PC-3 (cell line): ENCODE results near the gene ARMC12. TPM values are rescaled to one million over a fixed set of nuclear protein-coding genes. Genes with fewer than 3 reads are reported as not detected.

Experiments
- ATAC-seq: fragments of 200-7000 bp; cut with Tn5 transposase; 2 replicates; pipeline ENCODE4 v1.9.1; 2020; ENCODE audit warnings: mild to moderate bottlenecking, moderate library complexity
- BruUV-seq: library from RNA; stranded (reverse); fragments of 400-500 nt; replicated peaks from 2 replicates; lab custom pipeline; 2021; lab: Mats Ljungman, UMichigan
- CTCF ChIA-PET: fragments of 300-600 bp; sonication (Branson Sonifier 250); formaldehyde crosslinking; loops from one replicate; lab custom pipeline; 2022; ENCODE audit warnings: antibody characterized with exemption; lab: Charles Lee
- POLR2A ChIA-PET: fragments of 300-600 bp; sonication (Branson Sonifier 250); formaldehyde crosslinking; loops from one replicate; lab custom pipeline; 2022; ENCODE audit warnings: antibody characterized with exemption; ENCODE audit not compliant: unreplicated experiment; lab: Charles Lee
- DNase-seq: peaks from one replicate; pipeline ENCODE4 v3.0.0-alpha.2; 2015
- H2AFZ ChIP-seq: fragments of 300-600 bp; sonication (generic); 2 replicates; pipeline ENCODE4 v1.6.0; 2016; ENCODE audit warnings: antibody characterized with exemption, low read length
- H3F3A ChIP-seq: fragments of 300-600 bp; sonication (generic); one replicate; pipeline ENCODE4 v1.6.0; 2017; ENCODE audit warnings: antibody characterized with exemption, low read length, control low read depth, mild to moderate bottlenecking; ENCODE audit not compliant: unreplicated experiment
- H3K27ac ChIP-seq: fragments of 300-600 bp; sonication (generic); 2 replicates; pipeline ENCODE4 v1.5.1; 2016; ENCODE audit warnings: mild to moderate bottlenecking, low read length
- H3K27me3 ChIP-seq: fragments of 300-600 bp; sonication (generic); 2 replicates; pipeline ENCODE4 v1.6.1; 2016; ENCODE audit warnings: low read length, mixed read lengths
- H3K36me3 ChIP-seq: fragments of 300-600 bp; sonication (generic); 2 replicates; pipeline ENCODE4 v1.6.1; 2016; ENCODE audit warnings: low read depth, mixed run types, low read length, mixed read lengths
- H3K4me1 ChIP-seq: fragments of 300-600 bp; sonication (generic); 2 replicates; pipeline ENCODE4 v1.5.1; 2016; ENCODE audit warnings: low read length; ENCODE audit not compliant: insufficient read depth
- H3K4me2 ChIP-seq: fragments of 300-600 bp; sonication (generic); 2 replicates; pipeline ENCODE4 v1.6.0; 2016; ENCODE audit warnings: low read length
- H3K4me3 ChIP-seq: fragments of 300-600 bp; sonication (generic); 2 replicates; pipeline ENCODE4 v1.5.1; 2016; ENCODE audit warnings: mild to moderate bottlenecking, low read length, mixed read lengths
- H3K79me2 ChIP-seq: fragments of 300-600 bp; sonication (generic); 2 replicates; pipeline ENCODE4 v1.6.1; 2017; ENCODE audit warnings: low read length, mixed read lengths
- H3K9ac ChIP-seq: fragments of 300-600 bp; sonication (generic); 2 replicates; pipeline ENCODE4 v1.6.0; 2016; ENCODE audit warnings: mild to moderate bottlenecking, low read length
- H3K9me2 ChIP-seq: fragments of 300-600 bp; sonication (generic); replicated peaks from 2 replicates; pipeline ENCODE4 v1.6.1; 2016; ENCODE audit warnings: mixed run types, low read length, mixed read lengths
- H3K9me3 ChIP-seq: fragments of 300-600 bp; sonication (generic); 2 replicates; pipeline ENCODE4 v1.6.1; 2016; ENCODE audit warnings: low read length, mixed read lengths
- H4K20me1 ChIP-seq: fragments of 300-600 bp; sonication (generic); 2 replicates; pipeline ENCODE4 v1.6.1; 2016; ENCODE audit warnings: low read length, mixed read lengths
- EZH2 ChIP-seq: fragments of 300-600 bp; sonication (generic); IDR thresholded peaks from one replicate; pipeline ENCODE4 v1.6.1; 2017; ENCODE audit warnings: antibody characterized with exemption, mild to moderate bottlenecking, low read length; ENCODE audit not compliant: unreplicated experiment
- EZH2phosphoT487 ChIP-seq: fragments of 300-600 bp; sonication (generic); IDR thresholded peaks from 2 replicates; pipeline ENCODE4 v1.6.1; 2018; ENCODE audit warnings: mild to moderate bottlenecking, antibody characterized with exemption, low read length, borderline replicate concordance
- intact Hi-C: fragments of 100-400 bp; cut with micrococcal nuclease; formaldehyde crosslinking; loops from 2 replicates; pipeline ENCODE4 v1.9.0; 2023
- total RNA-seq: library from RNA; depleted of rRNA; stranded (reverse); fragments of >200 nt; gene quantifications from 2 replicates; pipeline ENCODE4 v1.2.3, GENCODE V29; 2014
- TF ChIP-seq, protein P1 (sequence below): fragments of 300-600 bp; sonication (generic); conservative IDR thresholded peaks from 2 replicates; pipeline ENCODE4 v1.5.1; 2017; ENCODE audit warnings: antibody characterized with exemption, low read depth, mild to moderate bottlenecking, low read length

Gene ARMC12
- total RNA-seq, 1 experiment from 2014 or later, result not detected

DNA sequence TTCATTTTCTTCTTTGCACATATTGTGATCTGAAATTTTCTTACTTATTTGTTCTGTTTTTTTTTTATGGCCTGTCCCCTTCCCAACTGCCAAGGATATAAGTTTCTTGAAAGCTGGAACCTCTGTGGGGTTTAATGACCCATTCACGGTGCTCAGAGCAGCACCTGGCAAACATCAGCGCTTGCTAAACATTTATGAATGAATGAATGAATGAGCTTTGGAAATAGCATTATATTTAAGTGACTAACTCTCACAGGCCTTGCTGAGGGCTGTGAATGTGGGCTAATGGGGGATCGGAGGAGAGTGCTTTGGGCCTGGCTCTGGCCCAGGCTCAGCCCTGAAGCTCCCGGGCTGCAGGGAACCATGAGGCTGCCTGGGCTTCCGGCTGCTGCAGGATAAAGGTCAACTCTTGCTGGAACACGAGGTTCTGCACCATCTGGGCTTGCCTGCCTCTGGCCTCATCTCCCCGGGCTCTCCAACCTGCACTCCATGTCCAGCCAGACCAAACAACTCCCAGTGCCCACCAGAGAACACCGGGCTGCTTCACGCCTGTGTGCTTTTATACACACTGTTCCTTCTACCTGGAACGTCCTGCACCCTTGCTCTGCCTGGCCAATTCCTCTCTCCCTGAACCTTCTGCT, 14.6 kb upstream of the ARMC12 start:
- H2AFZ ChIP-seq, result no peak overlapping the region

DNA sequence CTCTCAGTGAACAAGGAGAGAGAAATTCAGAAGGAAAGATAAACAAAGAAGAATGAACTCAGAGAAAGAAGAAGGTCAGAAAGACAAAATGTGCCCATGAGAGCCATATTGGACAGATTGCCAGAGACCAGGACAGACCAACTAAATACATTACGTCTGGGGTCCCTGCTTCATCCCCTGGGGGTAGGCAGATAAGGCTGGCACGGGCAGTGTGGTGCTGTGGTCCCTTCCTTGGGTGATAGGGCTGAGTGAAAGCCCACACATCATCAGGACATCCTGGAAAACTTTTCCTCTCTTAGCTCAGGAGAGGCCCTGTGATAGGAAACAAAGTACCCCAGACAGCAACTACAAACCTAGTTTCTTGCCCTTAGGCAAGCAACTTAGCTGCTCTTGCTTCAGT, 13.2 kb upstream of the ARMC12 start:
- H3K9me3 ChIP-seq, result no peaks in the 10 kb centered on the region
- no peaks in the 10 kb centered on the region for H3K79me2 ChIP-seq
- H3K36me3 ChIP-seq, result no peaks in the 10 kb centered on the region
- no peaks in the 10 kb centered on the region for H3K9me2 ChIP-seq
- H2AFZ ChIP-seq, result no peak overlapping the region
- H3K27me3 ChIP-seq, result no peaks in the 10 kb centered on the region
- DNase-seq, result no peak
- H3K9ac ChIP-seq, result no peak overlapping the region
- intact Hi-C loops, result no loop called here
- ATAC-seq, result no peak
- no peaks in the 10 kb centered on the region for H4K20me1 ChIP-seq
- H3K4me1 ChIP-seq, result peaks cover 18% of the 10 kb centered on the region
- TF ChIP-seq EZH2phosphoT487 (no peak), EZH2 (no peak)
- TF ChIP-seq, protein P1, sequence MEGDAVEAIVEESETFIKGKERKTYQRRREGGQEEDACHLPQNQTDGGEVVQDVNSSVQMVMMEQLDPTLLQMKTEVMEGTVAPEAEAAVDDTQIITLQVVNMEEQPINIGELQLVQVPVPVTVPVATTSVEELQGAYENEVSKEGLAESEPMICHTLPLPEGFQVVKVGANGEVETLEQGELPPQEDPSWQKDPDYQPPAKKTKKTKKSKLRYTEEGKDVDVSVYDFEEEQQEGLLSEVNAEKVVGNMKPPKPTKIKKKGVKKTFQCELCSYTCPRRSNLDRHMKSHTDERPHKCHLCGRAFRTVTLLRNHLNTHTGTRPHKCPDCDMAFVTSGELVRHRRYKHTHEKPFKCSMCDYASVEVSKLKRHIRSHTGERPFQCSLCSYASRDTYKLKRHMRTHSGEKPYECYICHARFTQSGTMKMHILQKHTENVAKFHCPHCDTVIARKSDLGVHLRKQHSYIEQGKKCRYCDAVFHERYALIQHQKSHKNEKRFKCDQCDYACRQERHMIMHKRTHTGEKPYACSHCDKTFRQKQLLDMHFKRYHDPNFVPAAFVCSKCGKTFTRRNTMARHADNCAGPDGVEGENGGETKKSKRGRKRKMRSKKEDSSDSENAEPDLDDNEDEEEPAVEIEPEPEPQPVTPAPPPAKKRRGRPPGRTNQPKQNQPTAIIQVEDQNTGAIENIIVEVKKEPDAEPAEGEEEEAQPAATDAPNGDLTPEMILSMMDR, result no peak
- ChIA-PET CTCF (no interaction called here), POLR2A (no interaction called here)
- H3F3A ChIP-seq, result no peaks in the 10 kb centered on the region
- no peak overlapping the region for H3K4me3 ChIP-seq
- BruUV-seq, result no TSS peak
- no peak overlapping the region for H3K27ac ChIP-seq
- H3K4me2 ChIP-seq, result no peak overlapping the region

More for the DNA sequence above, 14.6 kb upstream of the ARMC12 start:
- TF ChIP-seq EZH2, result no peak
- no peak for TF ChIP-seq EZH2phosphoT487
- TF ChIP-seq, protein P1, result no peak
- H3K27me3 ChIP-seq, result no peaks in the 10 kb centered on the region
- ATAC-seq (no peak), DNase-seq (no peak)
- POLR2A ChIA-PET, result no interaction called here
- H3K79me2 ChIP-seq, result no peaks in the 10 kb centered on the region
- no peak overlapping the region for H3K4me2 ChIP-seq
- no TSS peak for BruUV-seq
- H3K36me3 ChIP-seq, result no peaks in the 10 kb centered on the region
- CTCF ChIA-PET, result no interaction called here
- H4K20me1 ChIP-seq, result no peaks in the 10 kb centered on the region
- H3K9me2 ChIP-seq, result no peaks in the 10 kb centered on the region
- no peaks in the 10 kb centered on the region for H3F3A ChIP-seq
- no peak overlapping the region for H3K4me3 ChIP-seq
- H3K9me3 ChIP-seq, result no peaks in the 10 kb centered on the region
- intact Hi-C loops, result no loop called here
- peaks cover 9% of the 10 kb centered on the region for H3K4me1 ChIP-seq
- no peak overlapping the region for H3K9ac ChIP-seq
- H3K27ac ChIP-seq, result no peak overlapping the region

DNA sequence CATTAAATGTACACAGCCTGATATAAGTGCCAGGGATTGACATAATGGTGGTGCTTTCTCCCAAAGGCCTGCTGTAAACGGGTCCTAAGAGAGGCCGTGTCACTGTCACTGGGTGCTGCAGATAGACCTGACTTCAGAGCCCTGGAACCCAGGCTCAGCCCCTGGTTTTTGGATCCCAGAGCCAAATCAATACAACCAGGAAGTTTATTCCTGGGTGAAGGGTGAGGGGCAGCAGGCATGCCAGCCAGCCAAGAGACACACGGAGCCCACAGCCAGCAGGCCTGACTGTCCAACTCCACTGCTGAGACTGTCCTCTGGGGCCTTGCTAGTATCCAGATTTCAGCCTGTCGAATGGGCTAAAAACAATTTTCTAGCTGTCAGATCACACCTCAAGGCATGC, 12.8 kb upstream of the ARMC12 start:
- CTCF ChIA-PET, result no interaction called here
- no peaks in the 10 kb centered on the region for H3F3A ChIP-seq

More for the DNA sequence above, 12.8 kb upstream of the ARMC12 start:
- ATAC-seq (no peak), DNase-seq (no peak)
- H3K79me2 ChIP-seq, result no peaks in the 10 kb centered on the region
- no peaks in the 10 kb centered on the region for H3K9me2 ChIP-seq
- H3K4me2 ChIP-seq, result no peak overlapping the region
- no peak overlapping the region for H3K27ac ChIP-seq
- H2AFZ ChIP-seq, result no peak overlapping the region
- intact Hi-C loops, result no loop called here
- TF ChIP-seq, protein P1, result no peak
- no peak for TF ChIP-seq EZH2phosphoT487
- TF ChIP-seq EZH2, result no peak
- H3K4me3 ChIP-seq, result no peak overlapping the region
- no peaks in the 10 kb centered on the region for H3K36me3 ChIP-seq
- no peaks in the 10 kb centered on the region for H3K9me3 ChIP-seq
- BruUV-seq, result no TSS peak
- H3K9ac ChIP-seq, result no peak overlapping the region
- H4K20me1 ChIP-seq, result no peaks in the 10 kb centered on the region
- H3K4me1 ChIP-seq, result peaks cover 19% of the 10 kb centered on the region
- POLR2A ChIA-PET, result no interaction called here
- no peaks in the 10 kb centered on the region for H3K27me3 ChIP-seq
